ENCODE results near the gene PLA2G1B.
A peak's percentile ranks its signal among the peaks of the same experiment; 100 is the strongest.

The PLA2G1B gene

DNA sequence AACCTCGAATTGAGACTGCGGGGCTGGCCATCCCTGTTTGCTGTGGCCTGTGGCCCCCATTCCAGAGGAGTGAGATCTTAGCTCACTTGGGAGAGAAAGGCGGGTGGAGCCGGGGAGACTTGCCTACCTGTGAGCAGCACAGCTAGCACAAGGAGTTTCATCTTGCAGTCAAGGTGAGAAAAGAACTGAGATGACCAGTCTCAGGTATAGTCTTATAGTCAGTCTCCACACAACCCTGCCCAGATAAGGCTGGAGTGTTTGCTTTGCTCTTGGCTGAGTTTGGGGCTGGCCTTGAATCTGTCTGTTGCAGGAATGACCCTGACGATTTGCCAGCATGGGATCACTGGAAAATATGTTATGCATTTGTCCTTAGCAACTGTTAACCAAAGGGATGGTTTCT lies at the start of gene PLA2G1B:
Gene PLA2G1B (minus strand): TSS at position 187 of the 400 bp plus-strand sequence. CDS start 26 bp downstream, at position 161.
- DNase-seq (ENCODE audit: low read depth in 2 of 3, low spot score in 1 of 3) = no peak

- no peak for DNase-seq (ENCODE audit: low read depth in 2 of 3, low spot score in 1 of 3)
Observed at GRCh38 chr12:120376934-120377572, 49.5 kb upstream of the PLA2G1B start.

DNA sequence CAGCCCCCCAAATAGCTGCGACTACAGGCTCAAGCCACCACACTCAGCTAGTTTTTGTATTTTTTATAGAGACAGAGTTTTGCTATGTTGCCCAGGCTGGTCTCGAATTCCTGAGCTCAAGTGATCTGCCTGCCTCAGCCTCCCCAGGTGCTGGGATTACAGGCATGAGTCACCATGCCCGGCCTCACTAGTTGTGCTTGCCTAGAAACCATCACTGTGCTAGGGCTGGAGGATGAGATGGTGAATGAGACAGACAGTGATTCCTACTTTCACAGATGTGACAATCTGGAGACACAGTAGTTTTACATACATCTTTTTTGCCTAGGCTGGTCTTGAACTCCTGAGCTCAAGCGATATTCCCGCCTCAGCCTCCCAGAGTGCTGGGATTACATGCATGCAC lies 48.8 kb upstream of the PLA2G1B start:
- DNase-seq (ENCODE audit: low read depth in 2 of 3, low spot score in 1 of 3) = no peak

GRCh38 chr12:120376009-120376408 lies 48.4 kb upstream of the PLA2G1B start:
- no peak for DNase-seq (ENCODE audit: low read depth in 2 of 3, low spot score in 1 of 3)

DNA sequence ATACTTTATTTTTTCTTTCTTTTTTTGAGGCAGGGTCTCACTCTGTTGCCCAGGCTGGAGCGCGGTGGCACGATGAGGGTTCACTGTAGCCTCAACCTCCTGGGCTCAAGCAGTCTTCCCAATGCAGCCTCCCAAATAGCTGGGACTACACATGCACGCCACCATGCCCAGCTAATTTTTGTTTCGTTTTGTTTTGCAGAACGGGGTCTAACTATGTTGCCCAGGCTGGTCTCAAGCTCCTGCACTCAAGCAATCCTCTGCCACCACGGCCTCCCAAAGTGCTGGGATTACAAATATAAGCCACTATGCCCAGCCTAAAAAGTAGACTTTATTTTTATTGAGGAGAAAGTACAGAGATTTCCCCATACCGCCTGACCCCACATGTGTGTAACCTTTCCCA lies 46.1 kb upstream of the PLA2G1B start:
- no peak for DNase-seq (ENCODE audit: low read depth in 2 of 3, low spot score in 1 of 3)

- DNase-seq (ENCODE audit: low read depth in 2 of 3, low spot score in 1 of 3) = no peak
Observed at GRCh38 chr12:120370343-120371243, 43.0 kb upstream of the PLA2G1B start.

- DNase-seq (ENCODE audit: low read depth in 2 of 3, low spot score in 1 of 3) = no peak
Observed at GRCh38 chr12:120369603-120370342, 42.2 kb upstream of the PLA2G1B start.

DNA sequence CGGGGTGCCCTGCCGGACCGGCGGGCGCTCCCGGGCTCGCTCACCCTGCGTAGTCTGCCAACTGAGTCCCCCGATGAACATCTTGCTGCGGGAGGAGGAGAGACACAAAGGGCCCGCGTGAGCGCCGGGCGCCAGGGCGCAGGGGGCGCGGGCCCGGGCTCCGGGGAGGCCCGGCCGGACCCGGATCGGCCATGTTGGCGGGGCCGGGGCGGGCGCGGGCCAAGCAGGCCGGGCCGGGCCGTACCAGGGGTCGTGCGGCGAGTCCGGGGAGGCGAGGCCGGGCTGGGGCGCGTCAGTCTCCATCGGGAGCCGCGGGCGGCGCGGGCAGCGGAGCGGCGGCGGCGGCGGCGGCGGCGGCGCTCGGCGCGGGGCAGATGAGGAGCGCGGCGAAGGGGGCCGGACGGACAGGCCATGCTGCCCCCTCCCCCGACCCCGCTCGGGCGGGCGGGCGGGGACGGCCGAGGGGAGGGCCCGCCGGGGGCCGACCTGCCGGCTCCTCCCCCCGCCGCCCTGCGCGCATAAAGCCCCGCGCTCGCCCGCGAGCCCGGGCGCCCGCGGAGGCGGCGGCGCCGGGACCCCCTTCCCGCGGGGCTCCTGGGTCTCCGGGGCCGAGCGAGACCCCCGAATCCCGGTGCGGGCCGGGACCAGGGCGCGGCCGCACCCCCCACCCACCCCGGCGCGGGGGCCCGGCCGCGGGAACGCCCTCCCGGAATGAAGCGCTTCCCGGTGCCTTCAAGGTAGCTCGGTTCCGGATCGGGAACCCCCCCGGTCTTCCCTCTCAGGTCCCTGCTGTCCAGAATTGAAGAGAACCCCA lies 41.4 kb upstream of the PLA2G1B start, which contains the start of gene MSI1:
Gene MSI1 (minus strand): TSS at position 376 of the 814 bp plus-strand sequence. CDS start 73 bp downstream, at position 303.
- no peak for DNase-seq (ENCODE audit: low read depth in 2 of 3, low spot score in 1 of 3)

- DNase-seq (ENCODE audit: low read depth in 2 of 3, low spot score in 1 of 3) = peak; percentile 10 to 38 (median 24)
Observed at GRCh38 chr12:120367924-120368788, 40.6 kb upstream of the PLA2G1B start.

DNA sequence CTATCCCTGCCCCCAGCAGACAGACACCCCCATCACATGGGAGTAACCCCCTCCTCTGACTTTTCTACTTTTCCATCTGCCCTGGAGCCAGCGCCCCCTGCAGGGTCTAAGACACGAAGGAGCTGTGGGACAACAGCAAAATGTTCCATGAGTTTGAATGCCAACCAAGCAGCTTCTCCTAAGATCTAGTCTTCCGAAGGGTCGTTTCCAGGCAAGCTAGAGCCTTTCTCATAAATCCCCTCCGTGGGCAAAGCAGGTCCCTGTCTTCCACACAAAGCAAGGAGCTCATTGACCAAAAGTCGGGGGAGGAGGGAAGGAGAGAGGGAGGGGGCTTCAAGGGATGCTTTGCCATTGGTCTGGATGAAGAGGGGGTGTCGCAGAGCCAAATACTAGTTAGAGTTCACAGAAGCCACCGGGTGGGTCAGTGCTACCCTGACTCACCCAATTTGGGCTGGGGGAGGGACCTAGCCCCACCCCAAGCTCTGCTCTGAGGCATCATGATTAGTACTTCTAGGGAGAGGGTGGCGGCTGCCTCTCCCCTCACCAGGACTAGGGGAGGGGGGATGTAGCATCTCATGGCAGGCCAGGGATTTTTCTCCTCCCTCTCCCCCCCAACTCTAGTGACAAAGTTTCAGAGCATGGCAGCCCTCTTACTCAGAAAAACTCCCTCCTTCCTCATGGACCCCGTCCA lies 39.8 kb upstream of the PLA2G1B start:
- DNase-seq (ENCODE audit: low read depth in 2 of 3, low spot score in 1 of 3) = no peak

DNA sequence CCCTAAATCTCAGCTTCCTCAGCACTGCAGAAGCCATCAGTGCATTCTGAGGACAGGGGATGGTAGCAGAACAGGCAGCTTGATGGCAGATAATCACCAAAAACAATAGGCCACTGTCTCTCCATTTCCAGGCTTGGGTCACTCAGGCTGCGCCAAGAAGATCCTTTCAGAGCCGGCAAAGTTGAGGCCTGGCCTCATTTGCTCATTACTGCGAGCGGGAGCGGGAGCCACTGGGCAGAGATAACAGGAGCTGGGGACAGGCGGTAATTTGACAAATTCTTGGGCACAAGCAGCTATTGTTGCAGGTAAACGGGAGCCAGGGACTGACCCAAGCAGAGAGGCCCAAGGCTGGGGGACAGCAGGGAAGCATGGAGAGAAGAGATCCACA lies 39.3 kb upstream of the PLA2G1B start:
- no peak for DNase-seq (ENCODE audit: low read depth in 2 of 3, low spot score in 1 of 3)

DNA sequence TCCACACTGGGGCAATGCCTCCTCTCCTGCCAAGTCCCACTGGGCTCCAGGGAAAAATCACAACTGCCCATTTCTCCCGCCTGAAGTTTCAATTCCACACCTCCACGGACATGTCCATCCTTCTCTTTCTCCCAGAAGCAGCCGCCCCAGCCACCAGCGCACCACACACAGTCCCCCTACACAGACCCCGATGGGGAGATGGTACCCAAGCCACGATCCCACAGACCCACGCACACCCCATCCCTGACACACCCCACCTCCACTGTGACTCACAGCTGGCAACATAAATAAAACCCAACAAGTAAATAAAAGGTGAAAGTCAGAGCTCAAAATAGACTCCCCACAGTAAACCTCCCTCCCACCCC lies 38.7 kb upstream of the PLA2G1B start:
- no peak for DNase-seq (ENCODE audit: low read depth in 2 of 3, low spot score in 1 of 3)

DNA sequence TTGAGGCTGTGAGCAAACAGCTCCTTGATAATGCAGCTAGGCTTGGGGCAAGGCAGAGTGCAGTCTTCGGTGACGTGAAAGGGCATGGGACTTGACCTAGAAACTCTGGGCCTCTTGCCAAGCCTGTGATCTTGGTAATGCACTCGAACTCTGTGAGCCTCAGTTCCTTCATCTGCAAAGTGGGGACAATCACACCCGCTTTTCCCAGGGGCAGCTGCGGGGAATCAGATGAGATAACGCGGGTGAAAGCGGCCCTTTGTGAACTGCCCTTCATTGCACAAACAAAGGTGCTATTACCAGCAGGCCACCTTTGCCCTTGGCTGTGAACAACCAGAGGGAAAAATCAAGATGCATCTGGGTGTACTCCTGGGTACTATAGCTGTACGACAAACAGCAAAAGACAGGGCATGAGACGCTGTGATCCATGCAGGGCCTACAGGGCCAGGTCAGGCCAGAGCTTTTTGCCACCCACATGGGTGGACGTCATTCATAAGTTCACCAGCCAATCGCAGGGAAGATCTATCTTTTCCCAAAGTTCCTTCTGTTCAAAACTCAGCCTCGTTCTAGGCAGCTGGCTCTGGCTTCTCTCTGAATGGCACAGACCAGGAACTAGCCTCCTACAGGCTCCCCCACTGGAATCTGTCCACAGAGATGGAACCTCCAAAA lies 38.2 kb upstream of the PLA2G1B start:
- DNase-seq (ENCODE audit: low read depth in 2 of 3, low spot score in 1 of 3) = no peak

DNA sequence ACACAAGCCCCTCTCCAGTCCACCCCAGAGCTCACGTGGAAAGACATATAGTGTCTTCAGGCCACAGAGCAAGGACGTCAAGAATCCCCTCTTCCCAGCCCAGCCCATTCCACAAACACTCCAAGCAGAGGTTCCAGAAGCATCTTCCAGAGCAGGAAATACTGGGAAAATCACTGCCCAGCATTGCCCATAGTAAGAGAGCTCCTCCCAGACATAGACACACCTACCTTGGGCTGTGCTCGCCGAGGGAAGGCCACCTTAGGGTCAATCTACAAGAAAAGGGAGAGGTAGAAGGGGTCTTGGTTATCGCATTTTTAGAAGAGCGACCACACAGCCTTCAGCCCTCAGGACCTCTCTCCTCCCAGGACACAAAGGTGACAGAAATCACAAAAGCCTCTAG lies 36.9 kb upstream of the PLA2G1B start:
- DNase-seq (ENCODE audit: low read depth in 2 of 3, low spot score in 1 of 3) = no peak

- no peak for DNase-seq (ENCODE audit: low read depth in 2 of 3, low spot score in 1 of 3)
Observed at GRCh38 chr12:120363274-120363855, 35.8 kb upstream of the PLA2G1B start.

GRCh38 chr12:120362516-120363273 lies 35.1 kb upstream of the PLA2G1B start:
- no peak for DNase-seq (ENCODE audit: low read depth in 2 of 3, low spot score in 1 of 3)

DNA sequence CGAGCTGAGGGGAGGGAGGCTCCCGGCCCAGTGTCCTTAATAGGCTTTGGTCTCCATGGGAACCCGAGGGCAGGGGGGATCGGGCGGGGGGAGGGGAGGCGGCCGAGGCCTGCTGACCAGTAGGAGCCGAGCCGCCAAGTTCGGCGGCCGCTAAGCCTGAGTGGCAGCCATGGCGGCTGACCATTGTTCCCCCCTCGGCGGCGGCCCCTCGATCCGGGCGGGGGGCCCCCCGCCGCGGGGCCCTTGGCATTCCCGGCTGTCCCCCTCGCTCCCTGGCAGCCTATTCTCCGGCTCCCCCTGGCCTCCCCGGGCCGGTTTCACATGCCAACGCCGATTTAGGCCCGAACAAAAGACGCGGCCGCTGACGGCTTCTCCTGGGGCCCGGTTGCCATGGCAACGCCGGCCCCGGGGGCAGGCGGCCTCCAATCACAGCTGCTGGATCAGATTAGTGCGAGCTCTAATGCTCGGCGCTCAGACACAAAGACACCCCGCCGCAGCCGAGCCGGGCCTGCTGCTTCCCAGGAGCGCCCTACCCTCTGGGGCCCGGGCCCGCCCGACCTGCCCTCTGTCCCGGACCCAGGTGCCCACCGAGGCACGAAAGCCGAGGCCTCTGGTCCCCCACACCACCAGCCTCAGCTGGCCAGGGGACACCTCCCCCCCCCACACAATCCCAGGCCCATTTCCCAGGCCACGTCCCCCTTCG lies 34.1 kb upstream of the PLA2G1B start:
- no peak for DNase-seq (ENCODE audit: low read depth in 2 of 3, low spot score in 1 of 3)
